GM23338 (cell line): ENCODE results near the gene NCOR2. TPM values are rescaled to one million over a fixed set of nuclear protein-coding genes. Genes with fewer than 3 reads are reported as not detected.

Experiments used
- ATAC-seq: fragments of 200-7000 bp; cut with Tn5 transposase; 3 replicates; pipeline ENCODE4 v1.9.1; 2020
- DNase-seq: peaks from one replicate; pipeline ENCODE4 v3.0.0-alpha.2; 2015; ENCODE audit warnings: low spot score
- H2AFZ ChIP-seq: fragments of 200-600 bp; sonication (generic); 2 replicates; pipeline ENCODE4 v1.8.0; 2016; ENCODE audit warnings: antibody characterized with exemption, mild to moderate bottlenecking, moderate library complexity
- H3F3A ChIP-seq: fragments of 200-600 bp; sonication (generic); replicated peaks from 2 replicates; pipeline ENCODE4 v1.8.0; 2017; ENCODE audit warnings: antibody characterized with exemption, mixed run types, low read depth
- H3K27ac ChIP-seq: fragments of 200-600 bp; sonication (generic); 2 replicates; pipeline ENCODE4 v1.6.1; 2016; ENCODE audit warnings: low read depth
- H3K27me3 ChIP-seq: fragments of 200-600 bp; sonication (generic); 2 replicates; pipeline ENCODE4 v1.8.0; 2016; ENCODE audit warnings: mild to moderate bottlenecking, mixed run types, moderate library complexity; ENCODE audit not compliant: insufficient read depth
- H3K36me3 ChIP-seq: fragments of 200-600 bp; sonication (generic); 2 replicates; pipeline ENCODE4 v1.8.0; 2016; ENCODE audit warnings: mild to moderate bottlenecking; ENCODE audit not compliant: insufficient read depth
- H3K4me1 ChIP-seq: fragments of 200-600 bp; sonication (generic); 2 replicates; pipeline ENCODE4 v1.8.0; 2016; ENCODE audit warnings: mild to moderate bottlenecking, moderate library complexity; ENCODE audit not compliant: insufficient read depth
- H3K4me2 ChIP-seq: fragments of 200-600 bp; sonication (generic); 2 replicates; pipeline ENCODE4 v1.7.1; 2017; ENCODE audit warnings: mixed run types
- H3K4me3 ChIP-seq: fragments of 200-600 bp; sonication (generic); 2 replicates; pipeline ENCODE4 v1.6.1; 2016; ENCODE audit warnings: mixed run types
- H3K79me2 ChIP-seq: fragments of 200-600 bp; sonication (generic); replicated peaks from 2 replicates; pipeline ENCODE4 v1.8.0; 2017; ENCODE audit warnings: mild to moderate bottlenecking; ENCODE audit not compliant: insufficient read depth
- H3K9me2 ChIP-seq: fragments of 200-600 bp; sonication (generic); 2 replicates; pipeline ENCODE4 v1.8.0; 2017; ENCODE audit not compliant: insufficient read depth
- H4K20me1 ChIP-seq: fragments of 200-600 bp; sonication (generic); replicated peaks from 2 replicates; pipeline ENCODE4 v1.8.0; 2017; ENCODE audit warnings: mild to moderate bottlenecking; ENCODE audit not compliant: insufficient read depth
- H3K27ac Mint-ChIP-seq: 2 replicates; pipeline ENCODE4 v1.8.0; 2020; ENCODE audit warnings: inconsistent platforms, mild to moderate bottlenecking, moderate library complexity, mixed read lengths
- H3K27me3 Mint-ChIP-seq: 3 replicates; pipeline ENCODE4 v1.8.0; 2022; ENCODE audit warnings: low read depth, mild to moderate bottlenecking, moderate library complexity, mixed read lengths, inconsistent platforms; ENCODE audit not compliant: insufficient read depth, poor library complexity
- H3K36me3 Mint-ChIP-seq: 3 replicates; pipeline ENCODE4 v1.8.0; 2021; ENCODE audit warnings: low read depth, mild to moderate bottlenecking, inconsistent platforms, moderate library complexity, mixed read lengths
- H3K4me1 Mint-ChIP-seq: 3 replicates; pipeline ENCODE4 v1.8.0; 2020; ENCODE audit warnings: mild to moderate bottlenecking, inconsistent platforms, mixed read lengths
- H3K4me3 Mint-ChIP-seq: 3 replicates; pipeline ENCODE4 v1.8.0; 2021; ENCODE audit warnings: moderate library complexity, mild to moderate bottlenecking, inconsistent platforms, mixed read lengths
- H3K9me3 Mint-ChIP-seq: 3 replicates; pipeline ENCODE4 v1.8.0; 2020; ENCODE audit warnings: moderate library complexity, mild to moderate bottlenecking, inconsistent platforms, mixed read lengths
- CTCF ChIP-seq, 2 experiments: fragments of 200-600 bp in 1 of 2; sonication (generic) in 1 of 2; conservative IDR thresholded peaks; 2 replicates each; pipeline versions ENCODE4 v1.5.1 to v1.6.1; 2016 to 2017; ENCODE audit warnings: antibody characterized with exemption in 2 of 2, low read depth in 2 of 2, mild to moderate bottlenecking in 2 of 2, moderate library complexity in 1 of 2
- ETS1 ChIP-seq: IDR thresholded peaks from 2 replicates; pipeline ENCODE4 v1.6.1; 2016; ENCODE audit warnings: antibody characterized with exemption
- EZH2 ChIP-seq: fragments of 200-600 bp; sonication (generic); IDR thresholded peaks from one replicate; pipeline ENCODE4 v1.8.0; 2017; ENCODE audit warnings: antibody characterized with exemption, mild to moderate bottlenecking, low read depth; ENCODE audit not compliant: unreplicated experiment
- EZH2phosphoT487 ChIP-seq: fragments of 200-600 bp; sonication (generic); IDR thresholded peaks from one replicate; pipeline ENCODE4 v1.8.1; 2018; ENCODE audit warnings: antibody characterized with exemption; ENCODE audit not compliant: unreplicated experiment
- NANOG ChIP-seq: IDR thresholded peaks from 2 replicates; pipeline ENCODE4 v1.6.1; 2016; ENCODE audit warnings: antibody characterized with exemption, borderline replicate concordance
- POLR2AphosphoS5 ChIP-seq: IDR thresholded peaks from 2 replicates; pipeline ENCODE4 v1.6.1; 2016; ENCODE audit warnings: antibody characterized with exemption, low read depth
- STAT1 ChIP-seq: IDR thresholded peaks from one replicate; pipeline ENCODE4 v1.6.1; 2016; ENCODE audit warnings: antibody characterized with exemption; ENCODE audit not compliant: unreplicated experiment
- ZNF114 ChIP-seq: fragments of 250-450 bp; sonication (Bioruptor Pico); IDR thresholded peaks from 2 replicates; pipeline ENCODE4 v1.5.0; 2020; ENCODE audit warnings: mild to moderate bottlenecking, moderate library complexity
- ZNF462 ChIP-seq: fragments of 250-450 bp; sonication (Bioruptor Pico); IDR thresholded peaks from 2 replicates; pipeline ENCODE4 v1.5.0; 2020; ENCODE audit warnings: mild to moderate bottlenecking, moderate library complexity
- polyA plus RNA-seq: library from polyadenylated mRNA; unstranded; fragments of >200 nt; fragmentation: Nextera tagmentation; extraction: Ambion mirVana; gene quantifications from 2 replicates; pipeline ENCODE4 v1.2.1, GENCODE V29; 2016
- total RNA-seq: library from RNA; depleted of rRNA; stranded (reverse); fragments of >200 nt; shearing (Covaris generic); gene quantifications from 2 replicates; pipeline ENCODE4 v1.2.3, GENCODE V29; 2014

Gene NCOR2
- total and polyA plus RNA-seq, 2 experiments from 2014 or later = 69.6 to 190 TPM

GRCh38 chr12:124547626-124548025, 19.8 kb downstream of the NCOR2 start:
- no peak overlapping the region for H3K27ac Mint-ChIP-seq
- Histone ChIP-seq H3K27me3 (no peaks in the 10 kb centered on the region), H3F3A (peaks cover 6% of the 10 kb centered on the region; the same call in 1 of the 2 replicates), H3K27ac (no peak overlapping the region), H3K4me3 (no peak overlapping the region), H4K20me1 (peaks cover 55% of the 10 kb centered on the region), H3K4me2 (no peak overlapping the region), H3K9me2 (no peaks in the 10 kb centered on the region), H2AFZ (no peak overlapping the region), H3K4me1 (peaks cover 58% of the 10 kb centered on the region), H3K79me2 (peaks cover 99% of the 10 kb centered on the region), H3K36me3 (no peaks in the 10 kb centered on the region)
- TF ChIP-seq POLR2AphosphoS5 = no peak
- no peak for TF ChIP-seq EZH2phosphoT487
- no peak for TF ChIP-seq EZH2
- TF ChIP-seq ZNF114 (CRISPR knock-in tag) = no peak
- TF ChIP-seq ETS1 = no peak
- DNase-seq (no peak), ATAC-seq (no peak)
- H3K4me3 Mint-ChIP-seq = no peak overlapping the region
- H3K27me3 Mint-ChIP-seq = peaks cover 15% of the 10 kb centered on the region
- H3K4me1 Mint-ChIP-seq = peaks cover 64% of the 10 kb centered on the region
- H3K9me3 Mint-ChIP-seq = no peaks in the 10 kb centered on the region
- peaks cover 10% of the 10 kb centered on the region; the same call in 2 of the 3 replicates for H3K36me3 Mint-ChIP-seq

- Histone ChIP-seq H3K4me2 (0 out of 2 replicates have a peak overlapping the region, but pooled peaks have one; percentile 48), H3K79me2 (peaks cover 89% of the 10 kb centered on the region), H3K4me3 (no peak overlapping the region), H3F3A (no peaks in the 10 kb centered on the region), H2AFZ (no peak overlapping the region), H3K4me1 (peaks cover 40% of the 10 kb centered on the region), H4K20me1 (peaks cover 45% of the 10 kb centered on the region), H3K9me2 (no peaks in the 10 kb centered on the region), H3K27me3 (no peaks in the 10 kb centered on the region), H3K36me3 (no peaks in the 10 kb centered on the region), H3K27ac (0 out of 2 replicates have a peak overlapping the region, but pooled peaks have one; percentile 50)
- Mint-ChIP-seq H3K4me1 (peaks cover 49% of the 10 kb centered on the region), H3K9me3 (no peaks in the 10 kb centered on the region), H3K27me3 (peaks cover 5% of the 10 kb centered on the region), H3K27ac (peak overlapping the region; percentile 70; the same call in 1 of the 2 replicates), H3K36me3 (peaks cover 10% of the 10 kb centered on the region; the same call in 2 of the 3 replicates), H3K4me3 (no peak overlapping the region)
- no peak for TF ChIP-seq ZNF462 (CRISPR knock-in tag)
- TF ChIP-seq STAT1 = no peak
- no peak for TF ChIP-seq CTCF (conservative IDR thresholded peaks at IDR 0.05; ENCODE audit: low read depth in 2 of 2)
- no peak for TF ChIP-seq EZH2phosphoT487
- TF ChIP-seq ETS1 = no peak
- TF ChIP-seq EZH2 = no peak
- TF ChIP-seq NANOG = no peak
- DNase-seq = no peak
- peak; percentile 11 for ATAC-seq
These were observed 21.6 kb downstream of the NCOR2 start for GRCh38 chr12:124545508-124546418.
